MM.1S (cell line): Measurements from ENCODE around the gene ASB10.

ENCODE experiments used
- EZH2 ChIP-seq: fragments of 300-600 bp; sonication (generic); optimal IDR thresholded peaks from 2 replicates; pipeline ENCODE3; 2017; ENCODE audit warnings: low read depth, mild to moderate bottlenecking, antibody characterized with exemption, low read length, mixed read lengths
- EZH2phosphoT487 ChIP-seq: fragments of 300-600 bp; sonication (generic); IDR thresholded peaks from 2 replicates; pipeline ENCODE4 v1.6.1; 2018; ENCODE audit warnings: antibody characterized with exemption, low read length
- TF ChIP-seq, protein P1 (sequence below): fragments of 300-600 bp; sonication (generic); IDR thresholded peaks from 2 replicates; pipeline ENCODE4 v1.5.1; 2016; ENCODE audit warnings: antibody characterized with exemption, low read length, mixed read lengths

GRCh38 chr7:151193203-151193978 lies 6.3 kb upstream of the ASB10 start:
- TF ChIP-seq EZH2phosphoT487 (no peak), EZH2 (no peak)
- TF ChIP-seq, protein P1, sequence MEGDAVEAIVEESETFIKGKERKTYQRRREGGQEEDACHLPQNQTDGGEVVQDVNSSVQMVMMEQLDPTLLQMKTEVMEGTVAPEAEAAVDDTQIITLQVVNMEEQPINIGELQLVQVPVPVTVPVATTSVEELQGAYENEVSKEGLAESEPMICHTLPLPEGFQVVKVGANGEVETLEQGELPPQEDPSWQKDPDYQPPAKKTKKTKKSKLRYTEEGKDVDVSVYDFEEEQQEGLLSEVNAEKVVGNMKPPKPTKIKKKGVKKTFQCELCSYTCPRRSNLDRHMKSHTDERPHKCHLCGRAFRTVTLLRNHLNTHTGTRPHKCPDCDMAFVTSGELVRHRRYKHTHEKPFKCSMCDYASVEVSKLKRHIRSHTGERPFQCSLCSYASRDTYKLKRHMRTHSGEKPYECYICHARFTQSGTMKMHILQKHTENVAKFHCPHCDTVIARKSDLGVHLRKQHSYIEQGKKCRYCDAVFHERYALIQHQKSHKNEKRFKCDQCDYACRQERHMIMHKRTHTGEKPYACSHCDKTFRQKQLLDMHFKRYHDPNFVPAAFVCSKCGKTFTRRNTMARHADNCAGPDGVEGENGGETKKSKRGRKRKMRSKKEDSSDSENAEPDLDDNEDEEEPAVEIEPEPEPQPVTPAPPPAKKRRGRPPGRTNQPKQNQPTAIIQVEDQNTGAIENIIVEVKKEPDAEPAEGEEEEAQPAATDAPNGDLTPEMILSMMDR: no peak
